Measurements from ENCODE around the gene GNPTAB.

The GNPTAB gene

GRCh38 chr12:101713930-101714329 is 116.8 kb downstream of the GNPTAB start:
- TF ChIP-seq CTCF (IDR thresholded peaks at IDR 0.05), result no peak

DNA sequence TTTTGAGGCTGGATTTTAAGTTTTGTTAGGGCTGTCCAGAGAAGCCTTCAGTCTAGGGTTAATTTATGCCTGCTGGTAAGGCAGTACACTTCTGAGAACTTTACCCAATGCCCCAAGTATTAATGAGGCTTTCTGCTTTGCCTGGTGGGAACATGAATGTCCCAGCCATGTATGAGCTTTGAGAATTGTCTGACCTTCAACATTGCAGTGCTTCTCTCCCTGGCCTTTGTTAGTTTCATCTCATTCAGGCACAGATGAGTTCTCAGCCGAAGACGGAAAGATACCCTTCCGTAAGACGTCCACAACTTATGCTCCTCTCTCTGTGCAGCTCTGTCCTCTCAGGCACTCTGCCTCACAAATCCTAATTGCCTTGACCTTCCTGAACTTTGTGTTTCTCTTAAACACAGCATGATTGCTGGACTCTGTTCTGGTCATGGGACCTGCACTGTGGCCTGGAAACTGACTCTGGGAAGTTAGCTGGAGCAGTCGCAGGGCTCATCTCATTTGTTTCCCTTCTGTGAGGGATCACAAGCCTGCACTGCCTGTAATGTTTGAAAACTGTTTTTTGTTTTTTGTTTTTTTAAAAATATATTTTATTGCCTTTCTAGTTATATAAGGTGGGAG is 117.6 kb downstream of the GNPTAB start:
- TF ChIP-seq CTCF (IDR thresholded peaks at IDR 0.05), result no peak

DNA sequence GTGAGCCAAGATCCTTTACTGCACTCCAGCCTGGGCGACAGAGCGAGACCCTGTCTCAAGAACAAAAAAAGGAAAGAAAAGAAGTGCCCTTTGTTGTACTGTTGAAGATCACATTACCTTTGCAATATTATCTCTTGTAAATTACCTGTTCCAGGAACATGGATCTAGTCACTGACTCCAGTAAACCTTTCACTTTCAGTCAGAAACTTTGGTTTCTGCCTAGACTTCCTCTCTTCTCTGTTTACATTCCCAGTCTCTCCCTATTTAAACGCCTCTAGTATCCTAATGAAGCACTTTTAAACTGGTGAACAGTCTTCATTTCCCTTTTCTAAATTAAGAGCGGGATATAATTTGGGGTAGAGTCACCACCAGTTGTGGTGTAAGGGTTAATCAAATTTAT is 120.5 kb downstream of the GNPTAB start:
- no peak for TF ChIP-seq CTCF (IDR thresholded peaks at IDR 0.05)

- TF ChIP-seq CTCF (IDR thresholded peaks at IDR 0.05), result no peak
Measured at GRCh38 chr12:101707131-101707782, 123.5 kb downstream of the GNPTAB start.

GRCh38 chr12:101706403-101706802 is 124.4 kb downstream of the GNPTAB start:
- no peak for TF ChIP-seq CTCF (IDR thresholded peaks at IDR 0.05)

GRCh38 chr12:101703487-101703886 is 127.3 kb downstream of the GNPTAB start:
- TF ChIP-seq CTCF (IDR thresholded peaks at IDR 0.05), result no peak

GRCh38 chr12:101700299-101700820 is 130.4 kb downstream of the GNPTAB start:
- no peak for TF ChIP-seq CTCF (IDR thresholded peaks at IDR 0.05)
